Measurements from ENCODE around the gene RBBP5.

The RBBP5 gene

GRCh38 chr1:205056956-205057568 lies 64.7 kb downstream of the RBBP5 start:
- H3K27me3 ChIP-seq (ENCODE audit: control insufficient read depth, low read length), result 0 out of 2 replicates have a peak, but pooled peaks cover 5% of the 10 kb centered on the region
- H4K20me1 ChIP-seq (ENCODE audit: control insufficient read depth, insufficient read depth, low read depth, low read length), result no peaks in the 10 kb centered on the region
- H3K36me3 ChIP-seq (ENCODE audit: control insufficient read depth, low read length), result no peaks in the 10 kb centered on the region
- no peaks in the 10 kb centered on the region for H3K9me3 ChIP-seq (ENCODE audit: control insufficient read depth, insufficient read depth, low read length)
- H3K9me2 ChIP-seq (replicated peaks; ENCODE audit: control insufficient read depth, low read length), result no peaks in the 10 kb centered on the region
- H3K4me1 ChIP-seq (ENCODE audit: control insufficient read depth, low read length), result no peaks in the 10 kb centered on the region
- no peaks in the 10 kb centered on the region for H3K79me2 ChIP-seq (ENCODE audit: control insufficient read depth, low read length)
- TF ChIP-seq CTCF (IDR thresholded peaks at IDR 0.05; ENCODE audit: low read depth, low read length, poor library complexity, severe bottlenecking) (no peak), EZH2phosphoT487 (IDR thresholded peaks at IDR 0.05; ENCODE audit: borderline replicate concordance, low read length) (no peak)
- H3K4me2 ChIP-seq (ENCODE audit: low read length), result no peak overlapping the region
- H3F3A ChIP-seq (ENCODE audit: control insufficient read depth, insufficient read depth), result no peaks in the 10 kb centered on the region
- H3K4me3 ChIP-seq (ENCODE audit: low read length), result no peak overlapping the region
- H3K27ac ChIP-seq (ENCODE audit: low read depth, low read length), result no peak overlapping the region

GRCh38 chr1:205056188-205056611 lies 65.6 kb downstream of the RBBP5 start:
- H3K36me3 ChIP-seq (ENCODE audit: control insufficient read depth, low read length), result no peaks in the 10 kb centered on the region
- H3K79me2 ChIP-seq (ENCODE audit: control insufficient read depth, low read length), result no peaks in the 10 kb centered on the region
- no peak overlapping the region for H3K4me3 ChIP-seq (ENCODE audit: low read length)
- no peaks in the 10 kb centered on the region for H4K20me1 ChIP-seq (ENCODE audit: control insufficient read depth, insufficient read depth, low read depth, low read length)
- H3K27ac ChIP-seq (ENCODE audit: low read depth, low read length), result no peak overlapping the region
- H3K9me2 ChIP-seq (replicated peaks; ENCODE audit: control insufficient read depth, low read length), result no peaks in the 10 kb centered on the region
- no peaks in the 10 kb centered on the region for H3K4me1 ChIP-seq (ENCODE audit: control insufficient read depth, low read length)
- no peaks in the 10 kb centered on the region for H3F3A ChIP-seq (ENCODE audit: control insufficient read depth, insufficient read depth)
- no peak overlapping the region for H3K4me2 ChIP-seq (ENCODE audit: low read length)
- H3K27me3 ChIP-seq (ENCODE audit: control insufficient read depth, low read length), result 0 out of 2 replicates have a peak, but pooled peaks cover 5% of the 10 kb centered on the region
- no peak for TF ChIP-seq CTCF (IDR thresholded peaks at IDR 0.05; ENCODE audit: low read depth, low read length, poor library complexity, severe bottlenecking)
- no peak for TF ChIP-seq EZH2phosphoT487 (IDR thresholded peaks at IDR 0.05; ENCODE audit: borderline replicate concordance, low read length)
- no peaks in the 10 kb centered on the region for H3K9me3 ChIP-seq (ENCODE audit: control insufficient read depth, insufficient read depth, low read length)

GRCh38 chr1:205054013-205054412 lies 67.8 kb downstream of the RBBP5 start:
- Histone ChIP-seq H3K9me2 (replicated peaks; ENCODE audit: control insufficient read depth, low read length) (no peaks in the 10 kb centered on the region), H3K27me3 (ENCODE audit: control insufficient read depth, low read length) (peaks cover 9% of the 10 kb centered on the region; the same call in 1 of the 2 replicates)
- TF ChIP-seq CTCF (IDR thresholded peaks at IDR 0.05; ENCODE audit: low read depth, low read length, poor library complexity, severe bottlenecking) (no peak), EZH2phosphoT487 (IDR thresholded peaks at IDR 0.05; ENCODE audit: borderline replicate concordance, low read length) (no peak)

More at GRCh38 chr1:205054013-205054412, 67.8 kb downstream of the RBBP5 start:
- no peak overlapping the region for H3K27ac ChIP-seq (ENCODE audit: low read depth, low read length)
- H3K4me1 ChIP-seq (ENCODE audit: control insufficient read depth, low read length), result no peaks in the 10 kb centered on the region
- no peaks in the 10 kb centered on the region for H3F3A ChIP-seq (ENCODE audit: control insufficient read depth, insufficient read depth)
- H3K4me2 ChIP-seq (ENCODE audit: low read length), result no peak overlapping the region
- H3K4me3 ChIP-seq (ENCODE audit: low read length), result no peak overlapping the region
- H4K20me1 ChIP-seq (ENCODE audit: control insufficient read depth, insufficient read depth, low read depth, low read length), result no peaks in the 10 kb centered on the region
- no peaks in the 10 kb centered on the region for H3K79me2 ChIP-seq (ENCODE audit: control insufficient read depth, low read length)
- H3K9me3 ChIP-seq (ENCODE audit: control insufficient read depth, insufficient read depth, low read length), result no peaks in the 10 kb centered on the region
- no peaks in the 10 kb centered on the region for H3K36me3 ChIP-seq (ENCODE audit: control insufficient read depth, low read length)

Data from DOHH2 (cell line).